Endothelial cell of umbilical vein (primary cell): ENCODE results near the gene PCDHGA4. TPM values are rescaled to one million over a fixed set of nuclear protein-coding genes. Genes with fewer than 3 reads are reported as not detected.

ENCODE experiments used
- BruUV-seq: library from RNA; stranded (reverse); fragments of 400-500 nt; replicated peaks from 2 replicates; lab custom pipeline; 2021; lab: Mats Ljungman, UMichigan
- CTCF ChIA-PET: fragments of 300-600, 350-600 bp; sonication (Branson Sonifier 250); formaldehyde crosslinking; loops from one replicate; lab custom pipeline; 2021; ENCODE audit warnings: antibody characterized with exemption, inconsistent platforms; lab: Charles Lee
- POLR2A ChIA-PET: fragments of 300-600, 350-600 bp; sonication (Branson Sonifier 250); formaldehyde crosslinking; loops from one replicate; lab custom pipeline; 2021; ENCODE audit warnings: antibody characterized with exemption, inconsistent platforms; lab: Charles Lee
- DNase-seq: peaks from one replicate; pipeline ENCODE4 v3.0.0-alpha.2; 2011; ENCODE audit warnings: low read depth, low spot score
- FAIRE-seq: peaks from 2 replicates; lab custom pipeline; 2011; peaks lifted over from hg19 to GRCh38; lab: Jason Lieb, UNC
- H2AFZ ChIP-seq: 2 replicates; pipeline ENCODE4 v1.6.0; 2012; ENCODE audit warnings: low read depth, low read length, control low read depth, inconsistent platforms
- H3K27ac ChIP-seq: 2 replicates; pipeline ENCODE4 v1.5.1; 2011; ENCODE audit warnings: low read depth, mild to moderate bottlenecking, control low read depth, low read length, moderate library complexity; ENCODE audit not compliant: insufficient read depth
- H3K27me3 ChIP-seq, 2 experiments: 2 replicates each; pipeline versions ENCODE4 v1.6.0 to v1.6.1; 2011; ENCODE audit warnings: low read length in 2 of 2, mixed read lengths in 1 of 2; ENCODE audit not compliant: control insufficient read depth in 2 of 2, insufficient read depth in 2 of 2
- H3K36me3 ChIP-seq, 2 experiments: 2 replicates in 1 of 2; 3 replicates in 1 of 2; pipeline ENCODE4 v1.5.1; 2011; ENCODE audit warnings: low read length in 2 of 2, mild to moderate bottlenecking in 1 of 2, moderate library complexity in 1 of 2; ENCODE audit not compliant: control insufficient read depth in 2 of 2, insufficient read depth in 2 of 2; ENCODE audit errors: extremely low read depth in 1 of 2
- H3K4me1 ChIP-seq: 3 replicates; pipeline ENCODE4 v1.5.1; 2011; ENCODE audit warnings: mild to moderate bottlenecking, low read length; ENCODE audit not compliant: control insufficient read depth, insufficient read depth; ENCODE audit errors: extremely low read depth
- H3K4me2 ChIP-seq: 2 replicates; pipeline ENCODE4 v1.6.1; 2011; ENCODE audit warnings: low read length, control low read depth, mixed read lengths; ENCODE audit not compliant: insufficient read depth
- H3K4me3 ChIP-seq, 3 experiments: fragments of 200-600 bp in 1 of 3; sonication (generic), shearing (Covaris generic) in 1 of 3; replicated peaks in 1 of 3; 2 replicates each; pipeline ENCODE4 v1.5.1; 2011 to 2016; ENCODE audit warnings: control low read depth in 3 of 3, low read length in 3 of 3, mild to moderate bottlenecking in 2 of 3, inconsistent platforms in 1 of 3, low read depth in 1 of 3, moderate library complexity in 1 of 3; ENCODE audit not compliant: insufficient read depth in 1 of 3
- H3K79me2 ChIP-seq: 2 replicates; pipeline ENCODE4 v1.6.0; 2012; ENCODE audit warnings: low read length, inconsistent platforms; ENCODE audit not compliant: control insufficient read depth, insufficient read depth
- H3K9ac ChIP-seq: replicated peaks from 2 replicates; pipeline ENCODE3; 2011; ENCODE audit warnings: low read length, control low read depth; ENCODE audit not compliant: insufficient read depth; ENCODE audit errors: extremely low read depth
- H3K9me1 ChIP-seq: replicated peaks from 3 replicates; pipeline ENCODE4 v1.6.0; 2011; ENCODE audit warnings: mild to moderate bottlenecking, low read length; ENCODE audit not compliant: control insufficient read depth, insufficient read depth; ENCODE audit errors: extremely low read depth
- H3K9me3 ChIP-seq: replicated peaks from 2 replicates; pipeline ENCODE4 v1.5.1; 2012; ENCODE audit warnings: low read length, inconsistent platforms; ENCODE audit not compliant: control insufficient read depth, insufficient read depth
- H4K20me1 ChIP-seq: replicated peaks from 2 replicates; pipeline ENCODE3; 2011; ENCODE audit warnings: mild to moderate bottlenecking, low read length; ENCODE audit not compliant: control insufficient read depth, insufficient read depth; ENCODE audit errors: extremely low read depth
- EZH2 ChIP-seq: IDR thresholded peaks from 2 replicates; pipeline ENCODE4 v1.6.1; 2012; ENCODE audit warnings: borderline replicate concordance, low read depth, mild to moderate bottlenecking, moderate library complexity, low read length, inconsistent platforms; ENCODE audit not compliant: severe bottlenecking
- GATA2 ChIP-seq: IDR thresholded peaks from 2 replicates; pipeline ENCODE4 v1.7.0; 2011; ENCODE audit warnings: low read depth, mild to moderate bottlenecking, moderate library complexity, mixed read lengths, low read length; ENCODE audit not compliant: insufficient read length, insufficient read depth
- JUN ChIP-seq: IDR thresholded peaks from 2 replicates; pipeline ENCODE4 v1.6.1; 2011; ENCODE audit warnings: borderline replicate concordance, low read depth; ENCODE audit not compliant: insufficient read length, insufficient read depth
- POLR2A ChIP-seq: IDR thresholded peaks from 2 replicates; pipeline ENCODE4 v1.6.1; 2012; ENCODE audit warnings: low read depth, mild to moderate bottlenecking, control low read depth, low read length
- POLR2AphosphoS5 ChIP-seq: IDR thresholded peaks from 2 replicates; pipeline ENCODE4 v1.6.1; 2012; ENCODE audit warnings: low read depth, mild to moderate bottlenecking, control low read depth, low read length, moderate library complexity; ENCODE audit not compliant: insufficient read depth
- dilution Hi-C: fragments of 300-500 bp; cut with MboI; formaldehyde crosslinking; loops from one replicate; pipeline ENCODE4 v1.15.0; 2019; ENCODE audit warnings: low sequenced_read_pairs; ENCODE audit not compliant: extremely low pct_ligation_motif_present
- intact Hi-C: fragments of 100-400 bp; cut with micrococcal nuclease; formaldehyde crosslinking; loops from one replicate; pipeline ENCODE4 v1.10.0; 2022
- polyA plus RNA-seq, 4 experiments: library from polyadenylated mRNA; depleted of rRNA in 3 of 4; stranded (reverse) in 3 of 4; unstranded in 1 of 4; fragments of >200 nt; gene quantifications; 2 replicates each; pipeline versions ENCODE4 v1.2.1 to v1.2.3, GENCODE V29; 2011 to 2012; ENCODE audit warnings: missing spikeins in 1 of 4
- total RNA-seq: library from RNA; stranded (reverse); gene quantifications from 2 replicates; pipeline ENCODE4 v1.2.3, GENCODE V29; 2021
- TF ChIP-seq, protein P1 (sequence below), 2 donors: IDR thresholded peaks; 1 replicate in 1 of 2; 2 replicates in 1 of 2; pipeline ENCODE4 v1.5.1; 2011; ENCODE audit warnings: low read length in 2 of 2, mild to moderate bottlenecking in 2 of 2, moderate library complexity in 2 of 2, control low read depth in 1 of 2, inconsistent platforms in 1 of 2, low read depth in 1 of 2; ENCODE audit not compliant: insufficient read depth in 1 of 2; ENCODE audit errors: extremely low read depth in 1 of 2
- TF ChIP-seq, protein P2 (sequence below): IDR thresholded peaks from 2 replicates; pipeline ENCODE4 v1.6.1; 2011; ENCODE audit not compliant: insufficient read depth, insufficient read length

PCDHGA4 gene
- total and polyA plus RNA-seq, 2 donors (not counting 3 experiments of a cell fraction or from before 2014, with no cell fraction given): 2.6 to 3.0 TPM

DNA sequence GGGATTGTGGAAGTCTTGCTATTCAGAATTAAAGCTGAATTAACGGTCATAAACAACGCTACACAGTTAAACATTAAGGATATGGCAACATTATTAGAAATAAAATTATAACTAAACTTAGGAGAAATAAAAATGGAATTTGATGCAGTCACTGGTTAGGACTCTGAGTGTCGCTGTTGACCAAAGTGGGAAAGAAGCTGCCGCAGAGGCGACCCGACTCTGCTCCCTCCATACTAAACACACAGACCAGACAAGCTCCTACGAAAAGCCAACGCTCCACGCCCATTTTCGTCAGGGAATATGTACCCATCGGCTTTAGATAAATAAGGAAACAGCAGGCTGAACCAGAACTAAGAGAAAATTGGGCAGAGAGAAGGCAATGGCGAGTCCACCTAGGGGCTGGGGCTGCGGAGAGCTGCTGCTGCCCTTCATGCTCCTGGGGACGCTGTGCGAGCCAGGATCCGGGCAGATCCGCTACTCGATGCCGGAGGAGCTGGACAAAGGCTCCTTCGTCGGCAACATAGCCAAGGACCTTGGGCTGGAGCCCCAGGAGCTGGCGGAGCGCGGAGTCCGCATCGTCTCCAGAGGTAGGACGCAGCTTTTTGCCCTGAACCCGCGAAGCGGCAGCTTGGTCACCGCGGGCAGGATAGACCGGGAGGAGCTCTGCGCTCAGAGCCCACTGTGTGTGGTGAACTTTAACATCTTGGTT is 9.3 kb downstream of the PCDHGA4 start, which contains the start of gene PCDHGA5:
Gene PCDHGA5 (plus strand): TSS at position 211 of the 709 bp plus-strand sequence. CDS start 169 bp downstream, at position 380.
- Histone ChIP-seq H3K79me2 (no peaks in the 10 kb centered on the region), H2AFZ (no peak within 1 kb of the TSS), H3K4me3 (no peak within 1 kb of the TSS), H3K9ac (no peak within 1 kb of the TSS), H3K9me1 (no peaks in the 10 kb centered on the region), H3K9me3 (peaks cover 2% of the 10 kb centered on the region), H3K27me3 (peaks cover 51 to 81% of the 10 kb centered on the region in 2 experiments), H4K20me1 (no peaks in the 10 kb centered on the region), H3K36me3 (no peaks in the 10 kb centered on the region), H3K27ac (no peak within 1 kb of the TSS), H3K4me1 (no peaks in the 10 kb centered on the region), H3K4me2 (no peak within 1 kb of the TSS)
- DNase-seq (no peak), FAIRE-seq (no peak)
- ChIA-PET CTCF (interaction anchor here (0.7 to 1.7 kb wide), 13 partner anchors 9 to 200 kb away, joined by 3 to 9 read pairs (median 4); partner anchors contain the start of genes PCDHGA1, PCDHGA10, PCDHGA11 and PCDHGA2), POLR2A (no interaction called here)
- TF ChIP-seq JUN (no peak), POLR2AphosphoS5 (no peak), GATA2 (no peak), POLR2A (no peak), EZH2 (no peak)
- TF ChIP-seq, protein P1, sequence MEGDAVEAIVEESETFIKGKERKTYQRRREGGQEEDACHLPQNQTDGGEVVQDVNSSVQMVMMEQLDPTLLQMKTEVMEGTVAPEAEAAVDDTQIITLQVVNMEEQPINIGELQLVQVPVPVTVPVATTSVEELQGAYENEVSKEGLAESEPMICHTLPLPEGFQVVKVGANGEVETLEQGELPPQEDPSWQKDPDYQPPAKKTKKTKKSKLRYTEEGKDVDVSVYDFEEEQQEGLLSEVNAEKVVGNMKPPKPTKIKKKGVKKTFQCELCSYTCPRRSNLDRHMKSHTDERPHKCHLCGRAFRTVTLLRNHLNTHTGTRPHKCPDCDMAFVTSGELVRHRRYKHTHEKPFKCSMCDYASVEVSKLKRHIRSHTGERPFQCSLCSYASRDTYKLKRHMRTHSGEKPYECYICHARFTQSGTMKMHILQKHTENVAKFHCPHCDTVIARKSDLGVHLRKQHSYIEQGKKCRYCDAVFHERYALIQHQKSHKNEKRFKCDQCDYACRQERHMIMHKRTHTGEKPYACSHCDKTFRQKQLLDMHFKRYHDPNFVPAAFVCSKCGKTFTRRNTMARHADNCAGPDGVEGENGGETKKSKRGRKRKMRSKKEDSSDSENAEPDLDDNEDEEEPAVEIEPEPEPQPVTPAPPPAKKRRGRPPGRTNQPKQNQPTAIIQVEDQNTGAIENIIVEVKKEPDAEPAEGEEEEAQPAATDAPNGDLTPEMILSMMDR (IDR thresholded peaks at IDR 0.05; ENCODE audit: extremely low read depth in 1 of 2, insufficient read depth in 1 of 2, low read depth in 1 of 2, low read length in 2 of 2): no peak
- TF ChIP-seq, protein P2, sequence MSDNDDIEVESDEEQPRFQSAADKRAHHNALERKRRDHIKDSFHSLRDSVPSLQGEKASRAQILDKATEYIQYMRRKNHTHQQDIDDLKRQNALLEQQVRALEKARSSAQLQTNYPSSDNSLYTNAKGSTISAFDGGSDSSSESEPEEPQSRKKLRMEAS: no peak
- intact Hi-C loops: no loop called here
- BruUV-seq: no TSS peak
- dilution Hi-C loops: no loop called here
